Stimulated activated CD4-positive, alpha-beta T cell treated with anti-CD3 and anti-CD28 coated beads, Interleukin-4, amount 100 ng/mL, for 24 hours (primary cell): ENCODE data around the gene IZUMO2.

Source experiments
- DNase-seq: peaks from one replicate; pipeline ENCODE4 v3.0.0-alpha.2; 2020

IZUMO2 gene

GRCh38 chr19:50162988-50163387, at the start of gene IZUMO2:
TSS of gene IZUMO2 (minus strand) at chr19:50163281. CDS start at chr19:50163194, 87 bp downstream.
- no peak for DNase-seq

- DNase-seq: no peak
These were observed 47.3 kb upstream of the IZUMO2 start for GRCh38 chr19:50210425-50210824.

GRCh38 chr19:50209131-50209530, 46.0 kb upstream of the IZUMO2 start:
- DNase-seq: no peak

GRCh38 chr19:50207730-50208129, 44.6 kb upstream of the IZUMO2 start:
- no peak for DNase-seq

GRCh38 chr19:50206191-50206590, 43.1 kb upstream of the IZUMO2 start:
- DNase-seq: no peak

GRCh38 chr19:50205681-50206138, 42.6 kb upstream of the IZUMO2 start:
- no peak for DNase-seq

GRCh38 chr19:50204811-50205675, 42.0 kb upstream of the IZUMO2 start:
- no peak for DNase-seq

- no peak for DNase-seq
These were observed 41.0 kb upstream of the IZUMO2 start for GRCh38 chr19:50204081-50204428.

- no peak for DNase-seq
These were observed 40.4 kb upstream of the IZUMO2 start, which contains the start of gene MYH14 for GRCh38 chr19:50203281-50204080. TSS of gene MYH14 (plus strand) at chr19:50203622. CDS start at chr19:50210366, 6,744 bp downstream.

- DNase-seq: no peak
These were observed 39.8 kb upstream of the IZUMO2 start for GRCh38 chr19:50202962-50203280.

GRCh38 chr19:50202386-50202785, 39.3 kb upstream of the IZUMO2 start:
- no peak for DNase-seq

- no peak for DNase-seq
These were observed 36.1 kb upstream of the IZUMO2 start for GRCh38 chr19:50199259-50199555.

GRCh38 chr19:50198431-50199258, 35.6 kb upstream of the IZUMO2 start:
- DNase-seq: no peak

GRCh38 chr19:50197348-50197747, 34.3 kb upstream of the IZUMO2 start:
- no peak for DNase-seq

- no peak for DNase-seq
These were observed 33.3 kb upstream of the IZUMO2 start for GRCh38 chr19:50196322-50196932.

- no peak for DNase-seq
These were observed 32.1 kb upstream of the IZUMO2 start for GRCh38 chr19:50195224-50195623.

GRCh38 chr19:50192463-50193211, 29.6 kb upstream of the IZUMO2 start:
- DNase-seq: no peak

GRCh38 chr19:50191216-50191615, 28.1 kb upstream of the IZUMO2 start:
- DNase-seq: no peak

- DNase-seq: no peak
These were observed 27.4 kb upstream of the IZUMO2 start for GRCh38 chr19:50190439-50190891.

- DNase-seq: no peak
These were observed 26.2 kb upstream of the IZUMO2 start for GRCh38 chr19:50189331-50189730.

- DNase-seq: no peak
These were observed 24.9 kb upstream of the IZUMO2 start for GRCh38 chr19:50187937-50188336.

- DNase-seq: no peak
These were observed 21.1 kb upstream of the IZUMO2 start for GRCh38 chr19:50184196-50184595.
